Measurements from ENCODE around the gene CDC45. TPM values are rescaled to one million over a fixed set of nuclear protein-coding genes. Genes with fewer than 3 reads are reported as not detected.

CDC45 gene
- total RNA-seq (2022; extraction: Qiagen RNA extraction; ENCODE audit: low read depth), result 22.2 to 29.4 TPM (median 24.1 TPM) in 5 replicates

GRCh38 chr22:19479355-19480172 lies at the start of gene CDC45:
Gene CDC45 (plus strand): TSS chr22:19479920. CDS start chr22:19479969, 49 bp downstream.

GRCh38 chr22:19431649-19432132 lies 48.0 kb upstream of the CDC45 start, which contains the start of gene HIRA:
Gene HIRA (minus strand): TSS chr22:19431733. CDS start chr22:19431476, 257 bp downstream.

GRCh38 chr22:19432133-19432851 lies 47.4 kb upstream of the CDC45 start, which contains the start of gene MRPL40:
Gene MRPL40 (plus strand): TSS chr22:19432545. CDS start chr22:19432555, 10 bp downstream.

GRCh38 chr22:19447330-19448075 lies 32.2 kb upstream of the CDC45 start, which contains the start of gene C22orf39:
Gene C22orf39 (minus strand): TSS chr22:19447711. CDS start chr22:19447688, 23 bp downstream.

GRCh38 chr22:19478901-19479354 lies 792 bp upstream of the CDC45 start, which contains the start of gene UFD1:
Gene UFD1 (minus strand): TSS chr22:19479193. CDS start chr22:19479085, 108 bp downstream.

GRCh38 chr22:19524170-19525115 lies 44.7 kb downstream of the CDC45 start, which contains the start of gene CLDN5:
Gene CLDN5 (minus strand): TSS chr22:19524410. CDS start chr22:19524255, 155 bp downstream.

Other genes starting within 250 kb of the CDC45 start
- gene CLTCL1, start 188.2 kb upstream of the CDC45 start, total RNA-seq (2022; extraction: Qiagen RNA extraction; ENCODE audit: low read depth), result 4.4 to 5.3 TPM (median 4.5 TPM) in 5 replicates
- 18.9 to 24.3 TPM (median 24.0 TPM) in 5 replicates for gene HIRA, start 48.2 kb upstream of the CDC45 start, total RNA-seq (2022; extraction: Qiagen RNA extraction; ENCODE audit: low read depth)
- gene MRPL40, start 47.4 kb upstream of the CDC45 start, total RNA-seq (2022; extraction: Qiagen RNA extraction; ENCODE audit: low read depth), result 41.2 to 53.4 TPM (median 45.0 TPM) in 5 replicates
- gene C22orf39, start 32.2 kb upstream of the CDC45 start, total RNA-seq (2022; extraction: Qiagen RNA extraction; ENCODE audit: low read depth), result 9.9 to 16.3 TPM (median 14.1 TPM) in 5 replicates
- 94.1 to 102 TPM (median 99.7 TPM) in 5 replicates for gene UFD1, start 727 bp upstream of the CDC45 start, total RNA-seq (2022; extraction: Qiagen RNA extraction; ENCODE audit: low read depth)
- not detected in 5 replicates for gene CLDN5, start 44.5 kb downstream of the CDC45 start, total RNA-seq (2022; extraction: Qiagen RNA extraction; ENCODE audit: low read depth)
- 7.2 to 9.9 TPM (median 9.1 TPM) in 5 replicates for gene SEPTIN5, start 234.6 kb downstream of the CDC45 start, total RNA-seq (2022; extraction: Qiagen RNA extraction; ENCODE audit: low read depth)
- gene GP1BB, start 243.6 kb downstream of the CDC45 start, total RNA-seq (2022; extraction: Qiagen RNA extraction; ENCODE audit: low read depth), result 0.58 to 1.7 TPM (median 1.3 TPM) in 5 replicates

Measured in A549 treated with RU486 at 1 μM for 4 hours (cell line).